GM12878 (cell line): ENCODE results near the gene ANP32A. TPM values are rescaled to one million over a fixed set of nuclear protein-coding genes. Genes with fewer than 3 reads are reported as not detected.

Source experiments
- ATAC-seq: fragments of 200-7000 bp; cut with Tn5 transposase; 3 replicates; pipeline ENCODE4 v1.9.1; 2020; ENCODE audit warnings: mild to moderate bottlenecking, moderate library complexity
- BruUV-seq: library from RNA; stranded (reverse); fragments of 400-500 nt; replicated peaks from 2 replicates; lab custom pipeline; 2021; lab: Mats Ljungman, UMichigan
- CTCF ChIA-PET: fragments of 300-600 bp; sonication (Branson Sonifier 250); formaldehyde crosslinking; extraction: SDS; loops from one replicate; lab custom pipeline; 2021; ENCODE audit warnings: inconsistent platforms; lab: Yijun Ruan, JAX
- POLR2A ChIA-PET: fragments of 350-600 bp; formaldehyde crosslinking; extraction: SDS; loops from one replicate; lab custom pipeline; 2021; ENCODE audit warnings: inconsistent platforms; lab: Charles Lee
- RAD21 ChIA-PET: fragments of 300-600 bp; sonication (Branson Sonifier 250); formaldehyde crosslinking; loops from one replicate; lab custom pipeline; 2023; ENCODE audit warnings: antibody characterized with exemption; ENCODE audit not compliant: unreplicated experiment; lab: Charles Lee
- SMC1A ChIA-PET: fragments of 300-600 bp; sonication (Branson Sonifier 250); formaldehyde crosslinking; loops from one replicate; lab custom pipeline; 2023; ENCODE audit not compliant: unreplicated experiment, uncharacterized antibody; lab: Charles Lee
- DNase-seq: peaks from one replicate; pipeline ENCODE4 v3.0.0-alpha.2; 2011; ENCODE audit warnings: low read depth, low spot score
- FAIRE-seq: peaks from 3 replicates; lab custom pipeline; 2011; peaks lifted over from hg19 to GRCh38; lab: Jason Lieb, UNC
- H2AFZ ChIP-seq: 2 replicates; pipeline ENCODE4 v1.6.0; 2011; ENCODE audit warnings: low read depth, low read length, control low read depth; ENCODE audit not compliant: control insufficient read depth
- H3K27ac ChIP-seq: 2 replicates; pipeline ENCODE4 v1.5.1; 2011; ENCODE audit warnings: control low read depth; ENCODE audit not compliant: control insufficient read depth, insufficient read depth
- H3K27me3 ChIP-seq, 2 experiments: replicated peaks in 1 of 2; 2 replicates each; pipeline versions ENCODE4 v1.6.0 to v1.6.1; 2011; ENCODE audit warnings: low read length in 1 of 2; ENCODE audit not compliant: control insufficient read depth in 2 of 2, insufficient read depth in 2 of 2
- H3K36me3 ChIP-seq, 2 experiments: 2 replicates each; pipeline ENCODE4 v1.5.1; 2011; ENCODE audit warnings: low read length in 1 of 2; ENCODE audit not compliant: control insufficient read depth in 2 of 2, insufficient read depth in 2 of 2
- H3K4me1 ChIP-seq: 2 replicates; pipeline ENCODE4 v1.6.1; 2011; ENCODE audit warnings: mild to moderate bottlenecking, low read length, moderate library complexity, mixed read lengths; ENCODE audit not compliant: control insufficient read depth, insufficient read depth
- H3K4me2 ChIP-seq: 2 replicates; pipeline ENCODE4 v1.6.0; 2011; ENCODE audit warnings: control low read depth; ENCODE audit not compliant: control insufficient read depth, insufficient read depth
- H3K4me3 ChIP-seq: fragments of 200-600 bp; sonication (generic); 2 replicates; pipeline ENCODE4 v1.5.1; 2016
- H3K79me2 ChIP-seq: 2 replicates; pipeline ENCODE4 v1.6.0; 2011; ENCODE audit warnings: low read length; ENCODE audit not compliant: control insufficient read depth, insufficient read depth
- H3K9ac ChIP-seq: 2 replicates; pipeline ENCODE4 v1.8.0; 2011; ENCODE audit warnings: low read length, control low read depth, mixed read lengths; ENCODE audit not compliant: control insufficient read depth, insufficient read depth
- H3K9me3 ChIP-seq: replicated peaks from 3 replicates; pipeline ENCODE4 v1.5.1; 2011; ENCODE audit warnings: mild to moderate bottlenecking, low read length; ENCODE audit not compliant: control insufficient read depth, insufficient read depth
- H4K20me1 ChIP-seq: 2 replicates; pipeline ENCODE4 v1.6.0; 2011; ENCODE audit not compliant: control insufficient read depth, insufficient read depth
- SMC3 ChIP-seq: IDR thresholded peaks from 2 replicates; pipeline ENCODE4 v1.6.1; 2011; ENCODE audit warnings: low read length, improper control_type of control experiment, borderline replicate concordance
- WGBS: methylation state at CpG from one replicate; pipeline ENCODE4 v1.1.6; 2016; ENCODE audit warnings: low lambda C conversion rate; ENCODE audit not compliant: insufficient replicate concordance, insufficient coverage; ENCODE audit errors: missing lambda C conversion rate; 5-methylcytosine and 5-hydroxymethylcytosine counted together
- in situ Hi-C: fragments of 300-500 bp; cut with MboI; formaldehyde crosslinking; loops from 9 replicates; pipeline ENCODE4 v1.14.3; 2018; ENCODE audit warnings: mixed read lengths
- intact Hi-C: fragments of 100-400 bp; cut with micrococcal nuclease; formaldehyde crosslinking; loops from one replicate; pipeline ENCODE4 v1.14.2; 2022; ENCODE audit not compliant: unreplicated experiment
- polyA plus RNA-seq, 11 experiments: library from polyadenylated mRNA; depleted of rRNA in 4 of 11; unstranded in 6 of 11; stranded (reverse) in 5 of 11; fragments of >200 nt; fragmentation: Nextera tagmentation in 4 of 11; fragmentation: Illumina TruSeq in 1 of 11; extraction: Ambion mirVana in 4 of 11; extraction: Trizol in 1 of 11; gene quantifications; 1 replicate in 1 of 11; 2 replicates in 10 of 11; pipeline versions ENCODE4 v1.2.1 to v1.2.3, GENCODE V29; 2011 to 2016; ENCODE audit warnings: inconsistent platforms in 2 of 11, missing spikeins in 2 of 11, low read depth in 1 of 11
- total RNA-seq, 4 experiments: library from RNA; depleted of rRNA in 3 of 4; stranded (reverse); fragments of >200 nt in 3 of 4; fragmentation: Illumina TruSeq in 1 of 4; extraction: Trizol in 1 of 4; gene quantifications; 2 replicates each; pipeline versions ENCODE4 v1.2.1 to v1.2.3, GENCODE V29; 2013 to 2021
- TF ChIP-seq, protein P1 (sequence below): fragments of 450-650 bp; IDR thresholded peaks from 2 replicates; pipeline ENCODE4 v1.6.1; 2014; ENCODE audit warnings: mild to moderate bottlenecking
- TF ChIP-seq, protein P2 (sequence below): fragments of 450-650 bp; conservative IDR thresholded peaks from 2 replicates; pipeline ENCODE4 v1.6.1; 2017; ENCODE audit warnings: mild to moderate bottlenecking, moderate library complexity
- TF ChIP-seq, protein P3 (sequence below): fragments of 450-650 bp; IDR thresholded peaks from 2 replicates; pipeline ENCODE4 v1.6.1; 2017; ENCODE audit warnings: low read depth, mild to moderate bottlenecking, moderate library complexity

ANP32A gene
- total and polyA plus RNA-seq, 10 of the 15 experiments (the other 5 are each of a cell fraction or from before 2014, with no cell fraction given) = 29.6 to 666 (median 234) TPM

GRCh38 chr15:68822818-68823217 lies 2.1 kb upstream of the ANP32A start:
- peaks cover 49% of the 10 kb centered on the region for H3K79me2 ChIP-seq
- no peak for FAIRE-seq

More at GRCh38 chr15:68822818-68823217, 2.1 kb upstream of the ANP32A start:
- Histone ChIP-seq H3K9me3 (no peaks in the 10 kb centered on the region), H3K27ac (no peak overlapping the region), H3K9ac (no peak overlapping the region), H3K4me2 (peak overlapping the region; percentile 100; the same call in 1 of the 2 replicates), H3K4me3 (no peak overlapping the region), H3K36me3 (no peaks in the 10 kb centered on the region), H3K4me1 (peaks cover 12% of the 10 kb centered on the region), H3K27me3 (no peaks in the 10 kb centered on the region), H2AFZ (no peak overlapping the region), H4K20me1 (no peaks in the 10 kb centered on the region)
- ChIA-PET RAD21 (interaction anchor here (1.0 kb wide), 1 partner anchor 27 kb away, joined by 3 read pairs; no protein-coding TSS in a partner anchor), POLR2A (interaction anchor here (1.2 kb wide), 1 partner anchor 28 kb away, joined by 3 read pairs; no protein-coding TSS in a partner anchor), CTCF (interaction anchor here (1.1 to 2.2 kb wide), 2 partner anchors 39 to 148 kb away, joined by 3 to 10 read pairs; no protein-coding TSS in a partner anchor), SMC1A (interaction anchor here (1.3 to 1.8 kb wide), 4 partner anchors 9 to 39 kb away, joined by 3 to 10 read pairs (median 4); no protein-coding TSS in a partner anchor)
- DNase-seq (no peak), ATAC-seq (no peak)
- TF ChIP-seq, protein P1, sequence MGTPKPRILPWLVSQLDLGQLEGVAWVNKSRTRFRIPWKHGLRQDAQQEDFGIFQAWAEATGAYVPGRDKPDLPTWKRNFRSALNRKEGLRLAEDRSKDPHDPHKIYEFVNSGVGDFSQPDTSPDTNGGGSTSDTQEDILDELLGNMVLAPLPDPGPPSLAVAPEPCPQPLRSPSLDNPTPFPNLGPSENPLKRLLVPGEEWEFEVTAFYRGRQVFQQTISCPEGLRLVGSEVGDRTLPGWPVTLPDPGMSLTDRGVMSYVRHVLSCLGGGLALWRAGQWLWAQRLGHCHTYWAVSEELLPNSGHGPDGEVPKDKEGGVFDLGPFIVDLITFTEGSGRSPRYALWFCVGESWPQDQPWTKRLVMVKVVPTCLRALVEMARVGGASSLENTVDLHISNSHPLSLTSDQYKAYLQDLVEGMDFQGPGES = no peak
- no peak for TF ChIP-seq SMC3
- TF ChIP-seq, protein P2, sequence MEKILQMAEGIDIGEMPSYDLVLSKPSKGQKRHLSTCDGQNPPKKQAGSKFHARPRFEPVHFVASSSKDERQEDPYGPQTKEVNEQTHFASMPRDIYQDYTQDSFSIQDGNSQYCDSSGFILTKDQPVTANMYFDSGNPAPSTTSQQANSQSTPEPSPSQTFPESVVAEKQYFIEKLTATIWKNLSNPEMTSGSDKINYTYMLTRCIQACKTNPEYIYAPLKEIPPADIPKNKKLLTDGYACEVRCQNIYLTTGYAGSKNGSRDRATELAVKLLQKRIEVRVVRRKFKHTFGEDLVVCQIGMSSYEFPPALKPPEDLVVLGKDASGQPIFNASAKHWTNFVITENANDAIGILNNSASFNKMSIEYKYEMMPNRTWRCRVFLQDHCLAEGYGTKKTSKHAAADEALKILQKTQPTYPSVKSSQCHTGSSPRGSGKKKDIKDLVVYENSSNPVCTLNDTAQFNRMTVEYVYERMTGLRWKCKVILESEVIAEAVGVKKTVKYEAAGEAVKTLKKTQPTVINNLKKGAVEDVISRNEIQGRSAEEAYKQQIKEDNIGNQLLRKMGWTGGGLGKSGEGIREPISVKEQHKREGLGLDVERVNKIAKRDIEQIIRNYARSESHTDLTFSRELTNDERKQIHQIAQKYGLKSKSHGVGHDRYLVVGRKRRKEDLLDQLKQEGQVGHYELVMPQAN = no peak
- TF ChIP-seq, protein P3, sequence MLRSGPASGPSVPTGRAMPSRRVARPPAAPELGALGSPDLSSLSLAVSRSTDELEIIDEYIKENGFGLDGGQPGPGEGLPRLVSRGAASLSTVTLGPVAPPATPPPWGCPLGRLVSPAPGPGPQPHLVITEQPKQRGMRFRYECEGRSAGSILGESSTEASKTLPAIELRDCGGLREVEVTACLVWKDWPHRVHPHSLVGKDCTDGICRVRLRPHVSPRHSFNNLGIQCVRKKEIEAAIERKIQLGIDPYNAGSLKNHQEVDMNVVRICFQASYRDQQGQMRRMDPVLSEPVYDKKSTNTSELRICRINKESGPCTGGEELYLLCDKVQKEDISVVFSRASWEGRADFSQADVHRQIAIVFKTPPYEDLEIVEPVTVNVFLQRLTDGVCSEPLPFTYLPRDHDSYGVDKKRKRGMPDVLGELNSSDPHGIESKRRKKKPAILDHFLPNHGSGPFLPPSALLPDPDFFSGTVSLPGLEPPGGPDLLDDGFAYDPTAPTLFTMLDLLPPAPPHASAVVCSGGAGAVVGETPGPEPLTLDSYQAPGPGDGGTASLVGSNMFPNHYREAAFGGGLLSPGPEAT = no peak
- BruUV-seq = no TSS peak
- in situ Hi-C loops (loop anchor here (25.0 kb wide), 1 partner anchor 1286 kb away; the partner anchor contains the start of gene MAP2K5), intact Hi-C loops (no loop called here)
- 69% methylated on average over 3 of the region's 3 CpGs for WGBS
